ENCODE results near the gene PLEKHH1. TPM values are rescaled to one million over a fixed set of nuclear protein-coding genes. Genes with fewer than 3 reads are reported as not detected.

The PLEKHH1 gene
- total and polyA plus RNA-seq, 3 donors from 2014 or later: 21.4 to 61.3 (median 49.1) TPM

DNA sequence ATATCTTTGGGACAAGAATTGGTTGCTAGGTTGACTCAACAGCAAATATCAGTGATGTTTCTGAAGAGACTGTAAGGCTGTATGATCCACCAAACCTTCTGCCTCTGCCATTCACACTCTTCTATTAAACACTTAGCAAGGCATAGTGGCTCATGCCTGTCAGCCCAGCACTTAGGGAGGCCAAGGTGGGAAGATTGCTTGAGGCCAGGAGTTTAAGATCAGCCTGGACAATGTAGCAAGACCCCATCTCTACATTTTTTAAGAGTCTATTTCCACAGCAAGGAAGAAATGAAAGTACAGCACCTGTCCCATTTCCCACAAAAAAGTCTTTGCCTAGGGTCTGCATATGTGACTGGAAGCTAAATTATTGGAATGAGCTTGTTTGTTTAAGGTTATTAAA, 94.4 kb downstream of the PLEKHH1 start:
- H3K36me3 ChIP-seq (ENCODE audit: low read depth, missing control alignments): no peaks in the 10 kb centered on the region
- no peak overlapping the region for H3K27ac ChIP-seq
- DNase-seq: no peak
- H3K9me3 ChIP-seq: no peaks in the 10 kb centered on the region
- H3K4me1 ChIP-seq: no peaks in the 10 kb centered on the region
- TF ChIP-seq POLR2A (IDR thresholded peaks at IDR 0.05): no peak
- TF ChIP-seq CTCF (IDR thresholded peaks at IDR 0.05): no peak
- H3K27me3 ChIP-seq: no peaks in the 10 kb centered on the region
- intact Hi-C loops (cut with DNase I; ENCODE audit: low total_unique reads): no loop called here
- no peak overlapping the region for H3K4me3 ChIP-seq

- no peak for TF ChIP-seq POLR2A (IDR thresholded peaks at IDR 0.05)
- TF ChIP-seq CTCF (IDR thresholded peaks at IDR 0.05): no peak
- intact Hi-C loops (cut with DNase I; ENCODE audit: low total_unique reads): no loop called here
- no peaks in the 10 kb centered on the region for H3K4me1 ChIP-seq
- no peak overlapping the region for H3K4me3 ChIP-seq
- H3K27ac ChIP-seq: no peak overlapping the region
- no peak for DNase-seq
- no peaks in the 10 kb centered on the region for H3K27me3 ChIP-seq
- 92 to 97% methylated on average over 4 of the region's 4 CpGs for WGBS, 2 donors
- H3K36me3 ChIP-seq (ENCODE audit: low read depth, missing control alignments): no peaks in the 10 kb centered on the region
- H3K9me3 ChIP-seq: no peaks in the 10 kb centered on the region
Observed at GRCh38 chr14:67630186-67630585, 97.1 kb downstream of the PLEKHH1 start.

DNA sequence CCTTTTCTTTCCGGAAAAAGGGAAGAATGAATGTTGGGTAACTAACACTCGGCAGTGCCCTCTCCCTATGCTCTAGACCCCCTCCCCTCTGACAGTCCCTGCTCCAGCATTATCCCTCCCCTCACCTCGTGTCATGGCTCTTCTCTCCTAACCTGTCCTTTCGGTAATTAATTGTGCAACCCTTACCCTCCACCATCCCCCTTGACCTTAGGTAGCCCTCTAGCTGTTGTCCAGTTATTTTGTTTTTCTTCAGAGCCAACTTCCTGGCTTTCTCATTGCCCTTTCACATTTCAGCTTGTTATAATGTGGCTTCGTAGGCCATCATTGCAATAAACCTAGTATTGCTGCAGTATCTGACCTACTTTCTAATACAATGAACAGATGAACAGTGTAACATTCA, 97.8 kb downstream of the PLEKHH1 start:
- H3K27ac ChIP-seq: no peak overlapping the region
- H3K4me1 ChIP-seq: no peaks in the 10 kb centered on the region
- no peak for DNase-seq
- no peaks in the 10 kb centered on the region for H3K9me3 ChIP-seq
- no peak overlapping the region for H3K4me3 ChIP-seq
- TF ChIP-seq CTCF (IDR thresholded peaks at IDR 0.05): no peak
- no peak for TF ChIP-seq POLR2A (IDR thresholded peaks at IDR 0.05)
- intact Hi-C loops (cut with DNase I; ENCODE audit: low total_unique reads): no loop called here
- WGBS, 2 donors: 74 to 82% methylated on average over 5 of the region's 5 CpGs
- no peaks in the 10 kb centered on the region for H3K27me3 ChIP-seq
- no peaks in the 10 kb centered on the region for H3K36me3 ChIP-seq (ENCODE audit: low read depth, missing control alignments)

GRCh38 chr14:67633451-67634147, 100.5 kb downstream of the PLEKHH1 start:
- WGBS, 2 donors: 87 to 92% methylated on average over 5 of the region's 5 CpGs
- Histone ChIP-seq H3K9me3 (no peaks in the 10 kb centered on the region), H3K4me1 (no peaks in the 10 kb centered on the region), H3K4me3 (no peak overlapping the region), H3K27me3 (no peaks in the 10 kb centered on the region), H3K27ac (no peak overlapping the region), H3K36me3 (ENCODE audit: low read depth, missing control alignments) (no peaks in the 10 kb centered on the region)
- TF ChIP-seq CTCF (IDR thresholded peaks at IDR 0.05): no peak
- TF ChIP-seq POLR2A (IDR thresholded peaks at IDR 0.05): no peak
- intact Hi-C loops (cut with DNase I; ENCODE audit: low total_unique reads): no loop called here
- no peak for DNase-seq

DNA sequence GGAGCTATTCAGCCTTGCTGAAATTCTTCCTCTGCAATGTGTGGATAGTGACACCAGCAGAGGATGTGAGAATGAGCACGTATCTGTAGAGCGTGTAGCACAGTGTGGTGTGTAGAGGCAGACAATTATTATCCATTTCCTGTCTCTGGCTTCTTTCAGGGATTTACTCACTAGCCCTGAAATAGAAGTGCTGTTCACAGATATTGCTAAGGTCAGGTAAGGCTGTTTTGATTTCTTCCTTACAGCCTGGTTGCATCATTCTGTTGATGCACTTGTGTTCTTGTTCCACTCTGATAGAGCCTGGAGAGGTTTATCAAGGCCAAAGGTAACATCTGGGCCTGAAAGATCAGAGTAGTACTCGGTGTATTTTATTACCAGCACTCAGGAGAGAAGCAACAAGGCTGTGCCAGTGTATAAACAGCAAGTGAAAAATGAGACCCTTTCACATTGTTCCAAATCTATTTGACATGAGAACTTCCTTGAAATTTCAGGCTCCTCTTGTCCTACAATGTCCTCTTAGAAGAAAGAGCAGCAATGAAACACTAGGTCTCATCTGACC, 103.3 kb downstream of the PLEKHH1 start:
- Histone ChIP-seq H3K4me3 (no peak overlapping the region), H3K27ac (no peak overlapping the region), H3K9me3 (no peaks in the 10 kb centered on the region), H3K4me1 (no peaks in the 10 kb centered on the region), H3K36me3 (ENCODE audit: low read depth, missing control alignments) (no peaks in the 10 kb centered on the region), H3K27me3 (no peaks in the 10 kb centered on the region)
- WGBS, 2 donors: 73 to 87% methylated on average over 3 of the region's 3 CpGs
- no peak for DNase-seq
- intact Hi-C loops (cut with DNase I; ENCODE audit: low total_unique reads): no loop called here
- TF ChIP-seq POLR2A (IDR thresholded peaks at IDR 0.05): no peak
- TF ChIP-seq CTCF (IDR thresholded peaks at IDR 0.05): no peak

Data from testis (tissue), 3 donors.